Inferior parietal cortex (tissue), 1 donor: Measurements from ENCODE around the gene USP48.
"Not testable (repeated sequence)": the region's sequence is repeated elsewhere in the genome, so short reads cannot be mapped to it uniquely, and the experiment has no call there.

ENCODE experiments used
- DNase-seq: peaks from one replicate; pipeline ENCODE4 v3.0.0-alpha.2; 2016; ENCODE audit errors: extremely low spot score

Gene USP48

GRCh38 chr1:21774835-21775549 lies 8.0 kb downstream of the USP48 start:
- DNase-seq, result no peak

- no peak for DNase-seq
These were observed 9.4 kb downstream of the USP48 start for GRCh38 chr1:21773585-21773984.

GRCh38 chr1:21771672-21772071 lies 11.3 kb downstream of the USP48 start:
- not testable (repeated sequence) for DNase-seq

- not testable (repeated sequence) for DNase-seq
These were observed 12.3 kb downstream of the USP48 start for GRCh38 chr1:21770602-21771001.

- DNase-seq, result no peak
These were observed 12.7 kb downstream of the USP48 start for GRCh38 chr1:21770201-21770600.

GRCh38 chr1:21767106-21767505 lies 15.8 kb downstream of the USP48 start:
- DNase-seq, result not testable (repeated sequence)

- no peak for DNase-seq
These were observed 16.7 kb downstream of the USP48 start for GRCh38 chr1:21766210-21766609.

GRCh38 chr1:21764615-21765423 lies 18.1 kb downstream of the USP48 start:
- no peak for DNase-seq

- no peak for DNase-seq
These were observed 19.1 kb downstream of the USP48 start for GRCh38 chr1:21763694-21764419.

- no peak for DNase-seq
These were observed 19.7 kb downstream of the USP48 start for GRCh38 chr1:21763236-21763635.

- no peak for DNase-seq
These were observed 20.9 kb downstream of the USP48 start for GRCh38 chr1:21762022-21762404.

- no peak for DNase-seq
These were observed 21.9 kb downstream of the USP48 start for GRCh38 chr1:21761052-21761451.

GRCh38 chr1:21759818-21760217 lies 23.1 kb downstream of the USP48 start:
- DNase-seq, result no peak

- DNase-seq, result no peak
These were observed 23.8 kb downstream of the USP48 start for GRCh38 chr1:21759182-21759581.

GRCh38 chr1:21758614-21759013 lies 24.3 kb downstream of the USP48 start:
- no peak for DNase-seq

- DNase-seq, result no peak
These were observed 26.4 kb downstream of the USP48 start for GRCh38 chr1:21756393-21757089.

GRCh38 chr1:21755067-21755466 lies 27.9 kb downstream of the USP48 start:
- DNase-seq, result no peak

GRCh38 chr1:21754583-21754982 lies 28.4 kb downstream of the USP48 start:
- no peak for DNase-seq

GRCh38 chr1:21752186-21752585 lies 30.8 kb downstream of the USP48 start:
- no peak for DNase-seq

- DNase-seq, result no peak
These were observed 31.7 kb downstream of the USP48 start for GRCh38 chr1:21751281-21751680.

- DNase-seq, result no peak
These were observed 32.1 kb downstream of the USP48 start for GRCh38 chr1:21750841-21751240.
